ENCODE data around the gene AIF1L.

- TF ChIP-seq, protein P1, sequence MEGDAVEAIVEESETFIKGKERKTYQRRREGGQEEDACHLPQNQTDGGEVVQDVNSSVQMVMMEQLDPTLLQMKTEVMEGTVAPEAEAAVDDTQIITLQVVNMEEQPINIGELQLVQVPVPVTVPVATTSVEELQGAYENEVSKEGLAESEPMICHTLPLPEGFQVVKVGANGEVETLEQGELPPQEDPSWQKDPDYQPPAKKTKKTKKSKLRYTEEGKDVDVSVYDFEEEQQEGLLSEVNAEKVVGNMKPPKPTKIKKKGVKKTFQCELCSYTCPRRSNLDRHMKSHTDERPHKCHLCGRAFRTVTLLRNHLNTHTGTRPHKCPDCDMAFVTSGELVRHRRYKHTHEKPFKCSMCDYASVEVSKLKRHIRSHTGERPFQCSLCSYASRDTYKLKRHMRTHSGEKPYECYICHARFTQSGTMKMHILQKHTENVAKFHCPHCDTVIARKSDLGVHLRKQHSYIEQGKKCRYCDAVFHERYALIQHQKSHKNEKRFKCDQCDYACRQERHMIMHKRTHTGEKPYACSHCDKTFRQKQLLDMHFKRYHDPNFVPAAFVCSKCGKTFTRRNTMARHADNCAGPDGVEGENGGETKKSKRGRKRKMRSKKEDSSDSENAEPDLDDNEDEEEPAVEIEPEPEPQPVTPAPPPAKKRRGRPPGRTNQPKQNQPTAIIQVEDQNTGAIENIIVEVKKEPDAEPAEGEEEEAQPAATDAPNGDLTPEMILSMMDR (IDR thresholded peaks at IDR 0.05): no peak
- TF ChIP-seq POLR2A (IDR thresholded peaks at IDR 0.05) (no peak), POLR2AphosphoS5 (IDR thresholded peaks at IDR 0.05) (no peak), EP300 (IDR thresholded peaks at IDR 0.05) (no peak)
Observed at GRCh38 chr9:131146186-131146585, 49.9 kb downstream of the AIF1L start.
